ENCODE data around the gene GTF2H3. TPM values are rescaled to one million over a fixed set of nuclear protein-coding genes. Genes with fewer than 3 reads are reported as not detected.

GTF2H3 gene
- total and polyA plus RNA-seq, 12 donors: 4.0 to 18.3 (median 14.5) TPM

DNA sequence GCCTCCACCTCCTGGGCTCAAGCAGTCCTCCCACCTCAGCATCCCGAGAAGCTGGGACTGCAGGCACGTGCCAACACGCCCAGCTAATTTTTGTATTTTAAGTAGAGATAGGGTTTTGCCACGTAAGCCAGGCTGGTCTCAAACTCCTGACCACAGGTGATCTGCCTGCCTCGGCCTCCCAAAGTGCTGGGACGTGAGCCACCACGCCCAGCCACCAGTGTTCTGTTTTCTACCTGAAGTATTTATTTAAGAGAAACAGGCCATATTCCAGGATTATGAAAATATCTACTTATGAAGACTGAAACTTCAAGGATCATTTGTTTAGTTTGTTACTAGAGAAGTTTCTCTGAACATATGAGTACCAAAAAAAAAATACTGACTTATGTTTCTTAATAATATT, 10.3 kb downstream of the GTF2H3 start:
- no peak for ATAC-seq
- 81 to 94% methylated on average over 7 of the region's 7 CpGs for WGBS, 2 donors
- peaks cover 0 to 98% (median 31%) of the 10 kb centered on the region in 9 donors for H3K36me3 ChIP-seq

DNA sequence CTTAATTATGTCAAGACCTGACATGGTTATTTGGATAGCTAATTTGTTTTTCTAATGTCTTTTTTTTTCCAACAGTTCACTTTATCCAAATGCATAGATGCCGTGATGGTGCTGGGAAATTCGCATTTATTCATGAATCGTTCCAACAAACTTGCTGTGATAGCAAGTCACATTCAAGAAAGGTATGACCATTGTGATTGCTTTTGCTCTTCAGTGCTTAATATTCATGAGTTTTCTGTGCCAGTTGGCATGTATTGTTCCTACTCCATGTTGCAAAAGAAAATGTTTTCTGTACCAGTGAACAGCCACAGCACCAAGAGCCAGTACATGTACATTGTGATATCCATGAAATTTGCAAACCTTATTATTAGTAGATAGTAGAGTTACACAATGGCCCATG, 11.8 kb downstream of the GTF2H3 start:
- H3K36me3 ChIP-seq: peaks cover 0 to 99% (median 31%) of the 10 kb centered on the region in 9 donors
- WGBS, 2 donors: 97 to 98% methylated on average over 3 of the region's 3 CpGs
- H3K27ac ChIP-seq: no peak overlapping the region
- no peak for ATAC-seq
- intact Hi-C loops (cut with DNase I): no loop called here
- H3K4me1 ChIP-seq: no peaks in the 10 kb centered on the region
- H3K27me3 ChIP-seq: no peaks in the 10 kb centered on the region
- DNase-seq: no peak
- H3K4me3 ChIP-seq: no peak overlapping the region
- H3K9me3 ChIP-seq: no peaks in the 10 kb centered on the region
- TF ChIP-seq, protein P1, sequence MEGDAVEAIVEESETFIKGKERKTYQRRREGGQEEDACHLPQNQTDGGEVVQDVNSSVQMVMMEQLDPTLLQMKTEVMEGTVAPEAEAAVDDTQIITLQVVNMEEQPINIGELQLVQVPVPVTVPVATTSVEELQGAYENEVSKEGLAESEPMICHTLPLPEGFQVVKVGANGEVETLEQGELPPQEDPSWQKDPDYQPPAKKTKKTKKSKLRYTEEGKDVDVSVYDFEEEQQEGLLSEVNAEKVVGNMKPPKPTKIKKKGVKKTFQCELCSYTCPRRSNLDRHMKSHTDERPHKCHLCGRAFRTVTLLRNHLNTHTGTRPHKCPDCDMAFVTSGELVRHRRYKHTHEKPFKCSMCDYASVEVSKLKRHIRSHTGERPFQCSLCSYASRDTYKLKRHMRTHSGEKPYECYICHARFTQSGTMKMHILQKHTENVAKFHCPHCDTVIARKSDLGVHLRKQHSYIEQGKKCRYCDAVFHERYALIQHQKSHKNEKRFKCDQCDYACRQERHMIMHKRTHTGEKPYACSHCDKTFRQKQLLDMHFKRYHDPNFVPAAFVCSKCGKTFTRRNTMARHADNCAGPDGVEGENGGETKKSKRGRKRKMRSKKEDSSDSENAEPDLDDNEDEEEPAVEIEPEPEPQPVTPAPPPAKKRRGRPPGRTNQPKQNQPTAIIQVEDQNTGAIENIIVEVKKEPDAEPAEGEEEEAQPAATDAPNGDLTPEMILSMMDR (IDR thresholded peaks at IDR 0.05): no peak

More for the DNA sequence above, 10.3 kb downstream of the GTF2H3 start:
- TF ChIP-seq, protein P1 (IDR thresholded peaks at IDR 0.05): no peak
- Histone ChIP-seq H3K4me3 (no peak overlapping the region), H3K4me1 (no peaks in the 10 kb centered on the region), H3K9me3 (no peaks in the 10 kb centered on the region), H3K27ac (no peak overlapping the region), H3K27me3 (no peaks in the 10 kb centered on the region)
- no peak for DNase-seq
- intact Hi-C loops (cut with DNase I): no loop called here

DNA sequence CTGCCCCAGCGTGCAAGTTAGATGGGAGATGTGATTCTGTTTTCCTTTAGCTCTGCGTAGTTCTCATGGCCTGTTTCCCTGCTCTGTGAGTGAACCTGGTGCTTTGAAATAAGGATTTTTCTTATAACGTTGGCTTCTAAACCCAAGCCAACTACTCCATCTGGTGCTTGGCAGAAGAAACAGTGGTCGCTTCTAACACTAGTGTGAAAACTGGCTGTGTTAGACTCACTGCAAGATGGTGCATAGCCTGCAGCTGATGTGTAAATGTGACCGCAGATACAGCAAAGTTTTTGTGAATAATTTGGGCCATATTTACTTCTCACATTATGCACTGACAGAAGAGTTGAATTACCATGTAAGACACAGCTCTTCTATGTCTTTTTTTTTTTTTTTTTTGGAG, 12.2 kb downstream of the GTF2H3 start:
- intact Hi-C loops (cut with DNase I): no loop called here
- ATAC-seq (no peak), DNase-seq (no peak)
- no peak overlapping the region for H3K27ac ChIP-seq
- no peak overlapping the region for H3K4me3 ChIP-seq
- no peaks in the 10 kb centered on the region for H3K4me1 ChIP-seq
- 83 to 87% methylated on average over 5 of the region's 5 CpGs for WGBS, 2 donors
- TF ChIP-seq, protein P1 (IDR thresholded peaks at IDR 0.05): no peak
- H3K27me3 ChIP-seq: no peaks in the 10 kb centered on the region
- H3K36me3 ChIP-seq: peaks cover 0 to 99% (median 32%) of the 10 kb centered on the region in 9 donors
- no peaks in the 10 kb centered on the region for H3K9me3 ChIP-seq

DNA sequence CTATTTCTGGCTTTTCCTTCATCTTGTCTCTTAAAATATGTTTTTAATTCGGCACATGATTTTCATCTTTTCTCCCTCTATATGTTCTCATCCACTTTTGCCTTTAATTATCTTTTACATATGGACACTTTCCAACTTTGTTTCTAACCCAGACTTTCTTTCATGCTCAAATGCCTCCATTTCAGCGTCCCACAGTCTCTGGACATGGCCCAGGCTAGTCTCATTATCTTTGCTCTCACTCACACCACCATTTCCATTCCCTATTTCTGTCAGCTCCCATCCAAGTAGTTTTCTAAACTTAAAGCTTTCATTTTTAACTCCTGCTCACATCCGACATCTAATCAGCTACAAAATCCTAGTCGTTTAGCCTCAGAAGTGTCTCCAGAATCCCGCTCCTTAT, 14.8 kb downstream of the GTF2H3 start:
- H3K9me3 ChIP-seq: no peaks in the 10 kb centered on the region
- no peak overlapping the region for H3K27ac ChIP-seq
- intact Hi-C loops (cut with DNase I): no loop called here
- DNase-seq (no peak), ATAC-seq (no peak)
- no peaks in the 10 kb centered on the region for H3K27me3 ChIP-seq
- no peak overlapping the region for H3K4me3 ChIP-seq
- H3K36me3 ChIP-seq: peaks cover 0 to 99% (median 42%) of the 10 kb centered on the region in 9 donors
- 88 to 92% methylated on average over 5 of the region's 5 CpGs for WGBS, 2 donors
- no peaks in the 10 kb centered on the region for H3K4me1 ChIP-seq
- TF ChIP-seq, protein P1 (IDR thresholded peaks at IDR 0.05): no peak

Measured in heart right ventricle (tissue), 16 donors.